Coronary artery (tissue), 2 donors: ENCODE data around the gene ZNF451.
A peak's percentile ranks its signal among the peaks of the same experiment; 100 is the strongest.
"Not testable (repeated sequence)": the region's sequence is repeated elsewhere in the genome, so short reads cannot be mapped to it uniquely, and the experiment has no call there.

Experiments used
- DNase-seq: peaks from one replicate; pipeline ENCODE4 v3.0.0-alpha.2; 2017; ENCODE audit warnings: low spot score
- H3K27ac ChIP-seq, 2 donors: fragments of 200-600 bp; sonication (generic); one replicate each; pipeline ENCODE4 v1.5.1; 2016 to 2019
- H3K4me3 ChIP-seq: fragments of 200-600 bp; sonication (generic); 2 replicates; pipeline ENCODE4 v1.5.1; 2016; ENCODE audit warnings: mild to moderate bottlenecking, moderate library complexity
- TF ChIP-seq, protein P1 (sequence below): fragments of 200-600 bp; sonication (generic); IDR thresholded peaks from one replicate; pipeline ENCODE4 v1.5.1; 2019; ENCODE audit warnings: antibody characterized with exemption

The ZNF451 gene

DNA sequence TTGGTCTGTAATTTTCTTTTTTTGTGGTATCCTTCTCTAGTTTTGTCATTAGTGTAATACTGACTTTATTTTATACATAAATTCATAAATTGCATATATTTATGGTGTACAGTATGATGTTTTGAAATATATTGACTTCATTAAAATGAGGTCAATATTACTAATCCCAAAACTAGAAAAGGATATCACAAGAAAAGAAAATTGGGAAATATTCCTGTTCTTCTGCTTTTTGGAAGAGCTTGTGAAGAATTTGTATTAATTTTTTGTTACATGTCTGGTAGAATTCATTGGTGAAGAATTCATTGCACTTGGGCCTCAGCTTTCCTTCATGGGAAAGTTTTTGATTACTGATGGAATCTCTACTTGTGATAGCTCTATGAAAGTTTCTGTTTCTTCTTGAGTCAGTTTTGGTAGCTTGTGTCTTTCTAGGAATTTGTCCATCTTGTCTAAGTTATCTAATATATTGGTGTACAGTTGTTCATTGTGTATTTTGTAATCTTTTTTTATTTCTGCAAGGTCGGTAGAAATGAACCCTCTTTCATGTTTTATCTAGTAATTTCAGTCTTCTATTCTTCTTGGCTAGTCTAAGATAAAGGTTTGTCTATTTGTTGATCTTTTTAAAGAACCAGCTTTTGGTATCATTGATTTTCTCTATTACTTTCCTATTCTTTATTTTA lies 11.3 kb upstream of the ZNF451 start:
- Histone ChIP-seq H3K4me3 (no peak overlapping the region), H3K27ac (no peak overlapping the region)
- no peak for DNase-seq
- TF ChIP-seq, protein P1, sequence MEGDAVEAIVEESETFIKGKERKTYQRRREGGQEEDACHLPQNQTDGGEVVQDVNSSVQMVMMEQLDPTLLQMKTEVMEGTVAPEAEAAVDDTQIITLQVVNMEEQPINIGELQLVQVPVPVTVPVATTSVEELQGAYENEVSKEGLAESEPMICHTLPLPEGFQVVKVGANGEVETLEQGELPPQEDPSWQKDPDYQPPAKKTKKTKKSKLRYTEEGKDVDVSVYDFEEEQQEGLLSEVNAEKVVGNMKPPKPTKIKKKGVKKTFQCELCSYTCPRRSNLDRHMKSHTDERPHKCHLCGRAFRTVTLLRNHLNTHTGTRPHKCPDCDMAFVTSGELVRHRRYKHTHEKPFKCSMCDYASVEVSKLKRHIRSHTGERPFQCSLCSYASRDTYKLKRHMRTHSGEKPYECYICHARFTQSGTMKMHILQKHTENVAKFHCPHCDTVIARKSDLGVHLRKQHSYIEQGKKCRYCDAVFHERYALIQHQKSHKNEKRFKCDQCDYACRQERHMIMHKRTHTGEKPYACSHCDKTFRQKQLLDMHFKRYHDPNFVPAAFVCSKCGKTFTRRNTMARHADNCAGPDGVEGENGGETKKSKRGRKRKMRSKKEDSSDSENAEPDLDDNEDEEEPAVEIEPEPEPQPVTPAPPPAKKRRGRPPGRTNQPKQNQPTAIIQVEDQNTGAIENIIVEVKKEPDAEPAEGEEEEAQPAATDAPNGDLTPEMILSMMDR, result no peak

- Histone ChIP-seq H3K4me3 (no peak overlapping the region), H3K27ac (no peak overlapping the region)
- no peak for DNase-seq
- TF ChIP-seq, protein P1, result no peak
Observed at GRCh38 chr6:57085471-57085870, 4.5 kb upstream of the ZNF451 start.

GRCh38 chr6:57086843-57087242 lies 3.1 kb upstream of the ZNF451 start:
- Histone ChIP-seq H3K27ac (no peak overlapping the region), H3K4me3 (no peak overlapping the region)
- DNase-seq, result no peak
- TF ChIP-seq, protein P1, result no peak

- TF ChIP-seq, protein P1, result no peak
- no peak overlapping the region for H3K27ac ChIP-seq
- no peak overlapping the region for H3K4me3 ChIP-seq
- DNase-seq, result no peak
Observed at GRCh38 chr6:57087916-57088315, 2.1 kb upstream of the ZNF451 start.

DNA sequence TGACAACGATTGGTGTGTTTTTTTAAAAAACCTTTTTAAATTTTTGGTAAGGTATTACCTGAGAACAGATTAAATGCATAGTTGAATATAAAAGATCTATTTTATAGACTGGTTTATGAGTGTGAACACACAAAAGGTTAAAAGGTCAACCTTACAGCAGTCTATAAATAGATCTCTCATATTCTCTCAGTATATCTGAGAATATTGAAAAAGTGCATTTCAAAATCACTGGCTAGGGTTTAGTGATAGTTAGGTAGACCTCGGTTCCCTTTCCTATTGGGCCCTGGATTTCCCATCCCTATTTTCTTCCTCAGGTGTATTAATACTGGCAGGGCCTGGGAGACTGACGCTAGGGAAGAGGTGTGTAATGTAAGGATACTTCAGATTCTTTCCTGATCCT lies 723 bp upstream of the ZNF451 start:
- Histone ChIP-seq H3K27ac (peak overlapping the region in 1 of 2 donors; percentile 81), H3K4me3 (peak overlapping the region; percentile 79)
- TF ChIP-seq, protein P1, result no peak
- DNase-seq, result no peak

- H3K4me3 ChIP-seq, result peak overlapping the region; percentile 79
- DNase-seq, result not testable (repeated sequence)
- H3K27ac ChIP-seq, result peak overlapping the region in 1 of 2 donors; percentile 81
Observed at GRCh38 chr6:57090458-57091067, 575 bp downstream of the ZNF451 start.

DNA sequence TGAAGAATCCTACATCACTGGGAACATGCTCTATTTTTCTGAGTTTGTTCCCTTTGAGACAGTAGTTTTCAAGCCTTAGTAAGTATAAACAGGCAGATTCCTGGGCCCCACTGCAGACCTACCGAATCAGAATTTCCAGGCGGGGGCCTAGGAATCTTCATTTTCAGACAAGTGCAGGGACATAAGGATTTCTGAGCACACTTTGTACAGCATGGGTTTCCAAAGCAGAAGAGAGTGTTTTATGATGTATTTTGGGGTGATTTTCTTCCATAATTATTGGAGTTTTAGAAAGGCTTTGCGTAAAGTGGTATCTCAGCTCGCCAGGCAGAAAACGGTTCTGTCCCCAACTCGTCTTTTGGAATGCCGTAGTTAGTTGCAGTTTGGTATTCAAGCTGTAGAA lies 1.4 kb downstream of the ZNF451 start:
- not testable (repeated sequence) for DNase-seq, H3K27ac ChIP-seq
- peak overlapping the region; percentile 48 for H3K4me3 ChIP-seq

DNA sequence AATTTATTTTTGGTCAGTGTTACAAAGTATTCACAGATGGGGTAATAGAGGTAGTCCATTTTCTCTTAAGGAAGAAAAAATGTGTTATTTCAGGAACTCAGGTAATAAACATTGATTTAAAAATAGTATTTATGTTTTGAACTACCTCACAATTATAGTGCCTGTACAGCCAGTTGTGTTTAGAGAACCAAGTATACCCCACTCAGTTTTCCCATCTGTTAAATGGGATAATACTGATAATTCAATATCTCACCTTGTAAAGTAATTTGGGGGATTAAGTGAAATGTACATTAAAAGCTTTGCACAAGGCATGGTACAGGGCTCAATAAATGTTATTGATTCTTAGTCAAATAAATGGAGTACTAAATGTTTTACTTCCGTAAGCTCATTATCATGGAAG lies 4.7 kb downstream of the ZNF451 start:
- TF ChIP-seq, protein P1, result no peak
- H3K27ac ChIP-seq, result no peak overlapping the region
- H3K4me3 ChIP-seq, result no peak overlapping the region
- no peak for DNase-seq
